ENCODE measurements around the gene ACTN4.

ACTN4 gene

GRCh38 chr19:38684862-38685665 is 37.6 kb downstream of the ACTN4 start:
- TF ChIP-seq POLR2A (IDR thresholded peaks at IDR 0.05; ENCODE audit: low read depth, low read length), result no peak
- no peak for FAIRE-seq
- no peak for DNase-seq (ENCODE audit: insufficient read length, low spot score)

GRCh38 chr19:38685666-38686529 is 38.4 kb downstream of the ACTN4 start:
- TF ChIP-seq POLR2A (IDR thresholded peaks at IDR 0.05; ENCODE audit: low read depth, low read length), result no peak
- DNase-seq (ENCODE audit: insufficient read length, low spot score), result no peak
- no peak for FAIRE-seq

GRCh38 chr19:38686530-38686888 is 39.1 kb downstream of the ACTN4 start:
- DNase-seq (ENCODE audit: insufficient read length, low spot score), result no peak
- FAIRE-seq, result no peak
- no peak for TF ChIP-seq POLR2A (IDR thresholded peaks at IDR 0.05; ENCODE audit: low read depth, low read length)

GRCh38 chr19:38687837-38688378 is 40.5 kb downstream of the ACTN4 start:
- FAIRE-seq (no peak), DNase-seq (ENCODE audit: insufficient read length, low spot score) (no peak)
- TF ChIP-seq POLR2A (IDR thresholded peaks at IDR 0.05; ENCODE audit: low read depth, low read length), result no peak

GRCh38 chr19:38690146-38690545 is 42.7 kb downstream of the ACTN4 start:
- DNase-seq (ENCODE audit: insufficient read length, low spot score), result no peak
- TF ChIP-seq POLR2A (IDR thresholded peaks at IDR 0.05; ENCODE audit: low read depth, low read length), result no peak
- FAIRE-seq, result no peak

- TF ChIP-seq POLR2A (IDR thresholded peaks at IDR 0.05; ENCODE audit: low read depth, low read length), result no peak
- FAIRE-seq (no peak), DNase-seq (ENCODE audit: insufficient read length, low spot score) (no peak)
Measured at GRCh38 chr19:38690832-38691231, 43.4 kb downstream of the ACTN4 start.

- FAIRE-seq, result peak; percentile 27
- DNase-seq (ENCODE audit: insufficient read length, low spot score), result peak; percentile 83
- TF ChIP-seq POLR2A (IDR thresholded peaks at IDR 0.05; ENCODE audit: low read depth, low read length), result no peak
Measured at GRCh38 chr19:38691938-38692457, 44.5 kb downstream of the ACTN4 start.

GRCh38 chr19:38692458-38693379 is 45.3 kb downstream of the ACTN4 start:
- TF ChIP-seq POLR2A (IDR thresholded peaks at IDR 0.05; ENCODE audit: low read depth, low read length), result no peak
- FAIRE-seq, result no peak
- DNase-seq (ENCODE audit: insufficient read length, low spot score), result no peak

- DNase-seq (ENCODE audit: insufficient read length, low spot score) (peak; percentile 89), FAIRE-seq (no peak)
- peak; percentile 38; the same call in 1 of the 2 replicates for TF ChIP-seq POLR2A (IDR thresholded peaks at IDR 0.05; ENCODE audit: low read depth, low read length)
Measured at GRCh38 chr19:38693380-38694223, 46.2 kb downstream of the ACTN4 start.

GRCh38 chr19:38695317-38695683 is 47.9 kb downstream of the ACTN4 start:
- no peak for DNase-seq (ENCODE audit: insufficient read length, low spot score)
- no peak for FAIRE-seq
- no peak for TF ChIP-seq POLR2A (IDR thresholded peaks at IDR 0.05; ENCODE audit: low read depth, low read length)

GRCh38 chr19:38695832-38696728 is 48.6 kb downstream of the ACTN4 start:
- FAIRE-seq (no peak), DNase-seq (ENCODE audit: insufficient read length, low spot score) (no peak)
- no peak for TF ChIP-seq POLR2A (IDR thresholded peaks at IDR 0.05; ENCODE audit: low read depth, low read length)

GRCh38 chr19:38696729-38697055 is 49.2 kb downstream of the ACTN4 start:
- FAIRE-seq, result no peak
- DNase-seq (ENCODE audit: insufficient read length, low spot score), result no peak
- no peak for TF ChIP-seq POLR2A (IDR thresholded peaks at IDR 0.05; ENCODE audit: low read depth, low read length)
